Peyer's patch (tissue), 4 donors: ENCODE measurements around the gene PLCB2. TPM values are rescaled to one million over a fixed set of nuclear protein-coding genes. Genes with fewer than 3 reads are reported as not detected.

Experiments used
- DNase-seq, 3 donors: peaks; one replicate each; pipeline ENCODE4 v3.0.0-alpha.2; 2017 to 2019
- H3K27ac ChIP-seq, 4 donors: fragments of 200-600 bp; sonication (generic); one replicate each; pipeline ENCODE4 v1.5.1; 2016 to 2019
- H3K27me3 ChIP-seq, 2 donors: fragments of 200-600 bp; sonication (generic); one replicate each; pipeline ENCODE4 v1.5.1; 2019
- H3K36me3 ChIP-seq, 3 donors: fragments of 200-600 bp; sonication (generic); one replicate each; pipeline ENCODE4 v1.5.1; 2016 to 2019
- H3K4me1 ChIP-seq, 4 donors: fragments of 200-600 bp; sonication (generic); one replicate each; pipeline ENCODE4 v1.5.1; 2016 to 2019
- H3K4me3 ChIP-seq, 4 donors: fragments of 200-600 bp; sonication (generic); 1 replicate in 3 of 4; 2 replicates in 1 of 4; pipeline ENCODE4 v1.5.1; 2016 to 2019; ENCODE audit warnings: mild to moderate bottlenecking in 1 of 4
- H3K9me3 ChIP-seq, 4 donors: fragments of 200-600 bp; sonication (generic); one replicate each; pipeline ENCODE4 v1.5.1; 2016 to 2019; ENCODE audit warnings: mild to moderate bottlenecking in 1 of 4
- POLR2A ChIP-seq, 2 donors: fragments of 450-650 bp; IDR thresholded peaks; one replicate each; pipeline ENCODE4 v1.5.1; 2017; ENCODE audit warnings: antibody characterized with exemption in 2 of 2, mild to moderate bottlenecking in 2 of 2, moderate library complexity in 2 of 2
- total RNA-seq, 4 donors: library from RNA; depleted of rRNA; stranded (reverse); fragments of >200 nt; gene quantifications; one replicate each; pipeline ENCODE4 v1.1.0, GENCODE V29; 2016
- TF ChIP-seq, protein P1 (sequence below), 6 experiments: fragments of 450-650 bp in 4 of 6; fragments of 200-600 bp in 2 of 6; sonication (generic) in 1 of 6; IDR thresholded peaks; one replicate each; pipeline ENCODE4 v1.5.1; 2017 to 2019; ENCODE audit warnings: antibody characterized with exemption in 6 of 6, mild to moderate bottlenecking in 3 of 6, moderate library complexity in 1 of 6

The PLCB2 gene
- total RNA-seq, 4 donors from 2014 or later, result 12.3 to 101 (median 15.7) TPM

DNA sequence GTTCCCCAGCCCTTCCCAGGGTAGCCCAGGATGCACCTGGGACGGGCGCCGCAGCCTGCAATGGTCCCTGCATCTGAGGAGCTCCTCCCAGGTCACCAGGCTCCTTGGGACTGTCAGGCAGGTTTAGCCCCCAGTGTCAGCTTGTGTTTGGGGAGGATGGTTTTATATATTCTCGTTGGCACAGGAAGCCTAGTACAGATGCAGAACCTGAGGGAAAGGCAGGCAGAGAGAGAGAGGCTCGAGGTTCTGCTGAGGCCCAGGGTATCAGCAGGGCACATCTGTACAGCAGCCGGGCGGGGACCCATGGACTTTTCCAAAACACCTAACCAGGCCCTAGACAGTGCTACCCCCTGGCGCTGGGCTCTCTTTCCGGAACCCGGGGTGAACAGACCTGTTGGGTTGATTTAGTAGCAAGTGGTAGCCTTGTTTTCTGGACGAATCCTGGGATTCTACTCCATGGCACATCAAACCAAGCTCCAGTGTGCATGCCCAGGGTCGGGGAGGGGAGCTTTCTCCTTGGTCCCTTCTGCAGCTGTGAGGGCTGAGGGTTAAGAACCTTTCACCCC is 60.2 kb downstream of the PLCB2 start:
- H3K4me1 ChIP-seq, result peaks cover 0 to 7% (median 3%) of the 10 kb centered on the region in 4 donors
- no peaks in the 10 kb centered on the region for H3K36me3 ChIP-seq
- no peaks in the 10 kb centered on the region for H3K9me3 ChIP-seq
- TF ChIP-seq POLR2A (IDR thresholded peaks at IDR 0.05), result no peak
- TF ChIP-seq, protein P1, sequence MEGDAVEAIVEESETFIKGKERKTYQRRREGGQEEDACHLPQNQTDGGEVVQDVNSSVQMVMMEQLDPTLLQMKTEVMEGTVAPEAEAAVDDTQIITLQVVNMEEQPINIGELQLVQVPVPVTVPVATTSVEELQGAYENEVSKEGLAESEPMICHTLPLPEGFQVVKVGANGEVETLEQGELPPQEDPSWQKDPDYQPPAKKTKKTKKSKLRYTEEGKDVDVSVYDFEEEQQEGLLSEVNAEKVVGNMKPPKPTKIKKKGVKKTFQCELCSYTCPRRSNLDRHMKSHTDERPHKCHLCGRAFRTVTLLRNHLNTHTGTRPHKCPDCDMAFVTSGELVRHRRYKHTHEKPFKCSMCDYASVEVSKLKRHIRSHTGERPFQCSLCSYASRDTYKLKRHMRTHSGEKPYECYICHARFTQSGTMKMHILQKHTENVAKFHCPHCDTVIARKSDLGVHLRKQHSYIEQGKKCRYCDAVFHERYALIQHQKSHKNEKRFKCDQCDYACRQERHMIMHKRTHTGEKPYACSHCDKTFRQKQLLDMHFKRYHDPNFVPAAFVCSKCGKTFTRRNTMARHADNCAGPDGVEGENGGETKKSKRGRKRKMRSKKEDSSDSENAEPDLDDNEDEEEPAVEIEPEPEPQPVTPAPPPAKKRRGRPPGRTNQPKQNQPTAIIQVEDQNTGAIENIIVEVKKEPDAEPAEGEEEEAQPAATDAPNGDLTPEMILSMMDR (IDR thresholded peaks at IDR 0.05), result no peak
- H3K27ac ChIP-seq, result no peak overlapping the region
- no peak for DNase-seq
- H3K4me3 ChIP-seq, result no peak overlapping the region
- H3K27me3 ChIP-seq, result no peaks in the 10 kb centered on the region

DNA sequence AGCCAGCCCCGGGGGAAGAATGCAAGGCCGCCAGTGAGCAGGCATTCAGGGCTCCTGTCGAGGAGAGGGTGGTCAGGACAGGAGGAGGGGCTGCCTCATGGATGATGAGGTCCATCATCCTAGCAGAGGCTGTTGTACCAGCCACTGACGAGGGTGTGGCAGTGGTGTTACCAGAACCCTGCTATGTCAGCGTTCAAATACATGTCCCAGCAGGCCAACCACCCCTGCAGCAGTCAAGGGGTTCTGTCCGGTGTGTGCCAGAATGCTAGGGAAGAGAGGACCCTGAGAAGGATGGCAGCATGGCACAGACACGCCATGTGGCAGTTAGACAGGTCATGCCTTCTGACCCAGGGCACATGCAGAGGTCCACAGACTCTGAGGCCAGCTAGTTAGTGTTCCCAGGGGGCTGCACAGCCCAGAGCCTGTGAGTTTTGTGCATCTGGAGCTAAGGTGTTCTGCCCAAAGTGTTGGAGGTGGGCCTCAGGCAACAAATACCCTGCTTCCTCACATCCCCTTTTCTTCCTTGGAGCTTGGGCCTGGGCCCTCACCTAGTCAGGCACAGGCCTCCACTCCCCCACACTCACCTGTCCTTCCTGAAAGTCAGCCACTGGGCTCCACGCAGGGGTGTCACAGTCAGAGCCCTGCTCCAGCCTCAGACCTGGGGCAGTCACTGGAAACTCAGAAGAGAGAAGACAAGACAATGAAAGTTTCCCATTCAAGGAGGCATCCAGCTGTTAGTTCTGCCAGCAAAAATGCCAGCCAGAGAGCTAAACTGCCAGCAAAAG is 61.0 kb downstream of the PLCB2 start:
- H3K36me3 ChIP-seq, result no peaks in the 10 kb centered on the region
- no peaks in the 10 kb centered on the region for H3K9me3 ChIP-seq
- no peaks in the 10 kb centered on the region for H3K4me1 ChIP-seq
- DNase-seq, result peak in 1 of 3 donors; percentile 36
- no peak overlapping the region for H3K27ac ChIP-seq
- H3K27me3 ChIP-seq, result no peaks in the 10 kb centered on the region
- H3K4me3 ChIP-seq, result no peak overlapping the region
- TF ChIP-seq, protein P1 (IDR thresholded peaks at IDR 0.05), result no peak
- no peak for TF ChIP-seq POLR2A (IDR thresholded peaks at IDR 0.05)

DNA sequence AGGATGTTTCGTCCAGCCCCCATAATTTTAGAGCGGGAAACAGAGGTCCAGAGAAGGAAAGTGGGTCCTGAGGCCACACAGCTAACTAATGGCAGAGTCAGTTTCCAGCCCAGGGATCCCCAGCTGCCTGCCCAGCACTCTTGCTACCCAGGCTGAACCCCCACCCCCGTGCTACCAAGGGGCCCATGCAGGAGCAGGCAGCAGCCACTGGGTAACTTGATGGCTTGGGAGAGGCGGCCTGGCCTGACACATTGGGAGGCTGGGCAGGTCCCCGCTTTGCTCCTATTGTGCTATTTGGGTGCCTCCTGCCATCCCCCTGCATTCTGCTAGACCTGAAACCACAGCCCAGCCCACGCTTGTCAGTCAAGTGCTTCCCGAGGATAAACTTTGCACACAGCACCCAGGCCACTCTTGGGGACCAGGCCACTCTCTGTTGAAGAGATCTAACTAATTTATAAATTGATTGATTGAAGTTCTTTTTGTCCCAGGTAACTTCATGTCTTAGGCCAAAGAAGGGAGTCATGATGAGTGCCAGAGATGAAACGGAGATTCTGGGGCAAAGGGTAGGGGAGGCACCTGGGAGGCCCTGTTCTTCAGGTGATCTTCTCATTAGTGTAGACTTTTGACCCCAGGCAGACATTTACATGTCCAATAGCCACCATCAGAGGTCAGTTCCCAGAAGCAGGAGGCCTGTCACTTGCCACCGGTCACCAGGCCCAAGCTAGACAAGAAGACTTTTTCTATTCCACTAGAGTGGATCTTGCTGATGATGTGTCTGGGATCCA is 61.9 kb downstream of the PLCB2 start:
- no peaks in the 10 kb centered on the region for H3K36me3 ChIP-seq
- no peaks in the 10 kb centered on the region for H3K9me3 ChIP-seq
- H3K4me1 ChIP-seq, result no peaks in the 10 kb centered on the region
- no peak overlapping the region for H3K27ac ChIP-seq
- no peak overlapping the region for H3K4me3 ChIP-seq
- TF ChIP-seq POLR2A (IDR thresholded peaks at IDR 0.05), result no peak
- TF ChIP-seq, protein P1 (IDR thresholded peaks at IDR 0.05), result no peak
- peak in 1 of 3 donors; percentile 30 for DNase-seq
- no peaks in the 10 kb centered on the region for H3K27me3 ChIP-seq

DNA sequence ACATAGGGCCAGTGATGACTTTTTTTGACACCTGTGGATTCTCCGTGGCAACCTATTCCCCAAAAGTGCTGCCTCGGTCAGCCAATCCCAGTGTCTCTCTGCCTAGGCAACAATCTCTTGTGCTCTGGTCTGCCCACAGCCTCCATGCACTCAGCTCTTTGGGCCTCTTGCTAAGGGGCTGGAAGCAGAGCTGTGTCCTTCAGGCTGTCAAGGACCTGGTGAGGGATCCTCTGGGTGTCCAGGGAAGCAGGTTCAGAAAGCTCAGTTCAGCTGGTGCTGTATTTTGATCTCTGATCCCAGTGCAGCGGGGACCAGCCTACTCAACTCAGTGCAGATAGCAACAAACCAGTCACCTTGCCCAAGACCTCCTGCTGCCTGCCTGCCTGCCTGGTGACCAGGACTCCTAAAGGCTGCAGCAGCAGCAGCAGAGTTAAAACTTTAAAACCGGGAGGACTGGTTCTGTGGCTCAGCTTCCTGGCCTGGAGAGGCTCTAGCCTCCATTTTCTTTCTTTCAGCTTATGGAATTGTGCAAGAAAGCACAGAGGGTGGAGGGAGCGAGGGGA is 62.7 kb downstream of the PLCB2 start:
- H3K27ac ChIP-seq, result no peak overlapping the region
- H3K4me3 ChIP-seq, result no peak overlapping the region
- H3K36me3 ChIP-seq, result no peaks in the 10 kb centered on the region
- peak in 1 of 3 donors; percentile 23 for DNase-seq
- no peaks in the 10 kb centered on the region for H3K27me3 ChIP-seq
- TF ChIP-seq, protein P1 (IDR thresholded peaks at IDR 0.05), result no peak
- TF ChIP-seq POLR2A (IDR thresholded peaks at IDR 0.05), result no peak
- no peaks in the 10 kb centered on the region for H3K9me3 ChIP-seq
- no peaks in the 10 kb centered on the region for H3K4me1 ChIP-seq

DNA sequence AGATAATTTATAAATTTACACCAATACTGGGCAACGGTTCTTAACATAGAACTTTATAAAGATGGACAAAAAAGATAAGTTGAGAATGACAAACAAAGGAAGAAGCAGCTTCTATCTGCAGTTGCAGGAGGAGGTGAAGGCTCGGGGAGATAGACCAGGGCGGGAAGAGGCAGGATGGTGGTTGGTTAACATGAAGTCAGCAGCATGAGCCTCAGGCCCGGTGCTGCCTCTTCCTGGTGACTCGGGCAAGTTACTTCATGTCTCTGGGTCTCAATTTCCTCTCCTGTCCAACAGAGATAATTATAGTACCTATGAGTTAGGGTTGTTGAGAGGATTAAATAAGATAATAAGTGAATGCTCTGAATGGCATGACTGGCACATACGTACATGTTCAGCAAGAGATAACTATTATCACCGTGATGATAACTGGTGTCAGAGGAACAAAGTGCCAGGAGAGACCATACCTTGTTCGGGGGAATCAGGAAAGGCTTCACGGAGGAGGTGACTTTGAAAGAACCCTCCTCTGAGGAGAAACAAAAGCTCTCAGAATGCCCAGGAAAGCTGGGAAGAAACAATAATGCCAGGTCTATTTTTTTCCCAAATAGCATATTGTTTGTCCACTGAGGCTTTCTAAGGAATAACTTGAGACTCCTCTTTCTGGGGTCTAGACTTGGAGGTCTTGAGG is 64.5 kb downstream of the PLCB2 start:
- Histone ChIP-seq H3K4me3 (no peak overlapping the region), H3K36me3 (no peaks in the 10 kb centered on the region), H3K27ac (no peak overlapping the region), H3K9me3 (no peaks in the 10 kb centered on the region), H3K27me3 (no peaks in the 10 kb centered on the region), H3K4me1 (peaks cover 0 to 9% (median 4%) of the 10 kb centered on the region in 4 donors)
- TF ChIP-seq POLR2A (IDR thresholded peaks at IDR 0.05), result no peak
- TF ChIP-seq, protein P1 (IDR thresholded peaks at IDR 0.05), result no peak
- peak in 1 of 3 donors; percentile 41 for DNase-seq
